ENCODE measurements around the gene PBX1.

The PBX1 gene

GRCh38 chr1:164577291-164577690, 18.3 kb downstream of the PBX1 start:
- Mint-ChIP-seq H3K36me3 (ENCODE audit: low read depth) (no peaks in the 10 kb centered on the region), H3K27ac (no peak overlapping the region), H3K4me3 (no peak overlapping the region), H3K4me1 (ENCODE audit: low read depth) (no peaks in the 10 kb centered on the region), H3K9me3 (no peaks in the 10 kb centered on the region), H3K27me3 (peaks cover 5% of the 10 kb centered on the region)

DNA sequence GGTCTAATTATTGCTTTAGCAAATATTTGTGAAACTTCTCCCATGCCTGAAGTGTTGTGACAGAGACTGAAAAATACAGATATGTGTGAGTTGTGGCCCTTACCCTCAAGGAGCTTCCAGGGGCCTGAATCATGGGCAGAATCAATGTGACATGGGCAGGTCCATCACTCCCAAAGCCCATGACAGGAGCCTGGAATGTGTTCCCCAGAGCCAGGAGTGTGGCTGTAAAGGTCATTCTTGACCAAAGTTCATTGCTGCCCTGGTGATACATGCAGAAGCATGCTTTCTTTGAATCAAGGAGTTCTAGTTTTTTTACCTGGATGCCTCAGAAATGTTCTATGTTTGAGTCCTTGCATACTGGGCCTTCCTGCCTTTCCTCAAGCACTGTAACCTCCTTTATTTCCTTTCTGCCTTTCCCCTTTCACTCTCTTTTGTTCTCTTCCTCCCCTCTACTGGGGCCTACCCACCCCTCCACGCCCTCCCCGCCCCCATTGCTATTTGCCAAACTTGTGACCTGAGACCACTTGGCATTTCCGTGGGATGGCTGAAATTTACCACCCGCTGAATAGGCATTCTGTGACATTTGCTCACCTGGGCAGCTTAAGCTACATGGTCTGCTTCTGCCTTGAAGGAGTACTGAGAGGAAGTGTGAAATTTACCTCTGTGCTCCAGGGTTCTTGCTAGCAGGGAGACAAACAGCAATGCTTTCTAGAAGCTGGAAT, 19.7 kb downstream of the PBX1 start:
- no peak overlapping the region for H3K4me3 Mint-ChIP-seq
- no peaks in the 10 kb centered on the region for H3K36me3 Mint-ChIP-seq (ENCODE audit: low read depth)
- H3K4me1 Mint-ChIP-seq (ENCODE audit: low read depth), result no peaks in the 10 kb centered on the region
- H3K27me3 Mint-ChIP-seq, result peaks cover 5% of the 10 kb centered on the region
- no peak overlapping the region for H3K27ac Mint-ChIP-seq
- H3K9me3 Mint-ChIP-seq, result no peaks in the 10 kb centered on the region

- no peak overlapping the region for H3K27ac Mint-ChIP-seq
- no peaks in the 10 kb centered on the region for H3K36me3 Mint-ChIP-seq (ENCODE audit: low read depth)
- H3K4me3 Mint-ChIP-seq, result no peak overlapping the region
- no peaks in the 10 kb centered on the region for H3K4me1 Mint-ChIP-seq (ENCODE audit: low read depth)
- H3K9me3 Mint-ChIP-seq, result no peaks in the 10 kb centered on the region
- H3K27me3 Mint-ChIP-seq, result no peaks in the 10 kb centered on the region
Measured at GRCh38 chr1:164579381-164579780, 20.4 kb downstream of the PBX1 start.

- Mint-ChIP-seq H3K4me1 (ENCODE audit: low read depth) (no peaks in the 10 kb centered on the region), H3K36me3 (ENCODE audit: low read depth) (no peaks in the 10 kb centered on the region), H3K27me3 (peaks cover 3% of the 10 kb centered on the region), H3K4me3 (no peak overlapping the region), H3K9me3 (no peaks in the 10 kb centered on the region), H3K27ac (no peak overlapping the region)
Measured at GRCh38 chr1:164581762-164582161, 22.8 kb downstream of the PBX1 start.

DNA sequence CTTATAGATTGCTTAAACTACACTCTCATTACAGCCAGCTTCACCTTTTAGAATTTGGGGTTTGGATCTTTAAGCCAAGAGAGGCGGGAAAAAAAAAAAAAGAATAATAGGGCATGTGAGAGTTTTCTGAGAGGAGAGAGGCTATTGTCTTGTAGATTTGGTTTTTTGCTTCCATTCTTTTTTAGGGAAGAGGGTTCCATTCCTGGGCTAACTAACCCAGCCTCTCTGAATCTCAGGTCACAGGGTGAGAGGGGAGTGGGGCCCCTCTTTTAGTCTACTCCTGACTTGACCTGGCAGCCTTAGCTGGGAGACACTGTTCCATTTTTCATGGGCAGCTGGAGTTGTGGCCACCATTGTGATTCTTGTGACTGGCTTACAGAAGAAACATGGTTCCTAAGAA, 24.2 kb downstream of the PBX1 start:
- peaks cover 10% of the 10 kb centered on the region for H3K27me3 Mint-ChIP-seq
- no peaks in the 10 kb centered on the region for H3K9me3 Mint-ChIP-seq
- H3K27ac Mint-ChIP-seq, result no peak overlapping the region
- no peaks in the 10 kb centered on the region for H3K36me3 Mint-ChIP-seq (ENCODE audit: low read depth)
- no peak overlapping the region for H3K4me3 Mint-ChIP-seq
- no peaks in the 10 kb centered on the region for H3K4me1 Mint-ChIP-seq (ENCODE audit: low read depth)

DNA sequence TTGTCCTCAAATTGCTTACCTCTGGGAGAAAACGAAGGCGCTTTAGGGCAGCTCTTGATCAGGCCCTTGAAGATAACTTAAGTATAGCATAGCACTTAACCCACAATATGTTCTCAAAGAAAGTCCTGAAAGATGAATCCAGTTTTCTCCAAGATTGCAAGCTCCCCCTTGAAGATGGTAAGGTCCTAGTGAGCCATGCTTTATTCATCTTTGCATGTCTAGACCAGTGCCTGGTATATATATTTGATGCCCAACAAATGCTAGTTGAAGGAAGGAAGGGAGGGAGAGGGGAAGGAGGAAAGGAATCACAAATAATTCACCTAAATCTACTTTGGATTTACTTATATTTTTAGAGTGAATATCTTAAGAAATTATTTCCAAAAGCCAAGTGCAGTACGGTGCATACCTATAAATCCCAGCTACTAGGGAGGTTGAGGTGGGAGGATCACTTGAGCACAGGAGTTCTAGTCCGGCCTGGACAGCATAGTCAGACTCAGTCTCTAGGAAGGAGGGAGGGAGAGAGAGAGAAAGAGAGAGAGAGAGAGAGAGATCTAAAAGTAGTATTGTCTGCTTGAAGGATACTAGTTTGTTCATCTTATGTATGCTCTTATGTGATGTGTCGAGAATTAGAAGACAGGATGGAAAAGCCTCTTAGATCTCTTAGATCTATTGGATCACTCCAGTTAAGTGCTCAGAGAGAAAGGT, 25.0 kb downstream of the PBX1 start:
- Mint-ChIP-seq H3K27me3 (peaks cover 11% of the 10 kb centered on the region), H3K27ac (no peak overlapping the region), H3K4me3 (no peak overlapping the region), H3K9me3 (no peaks in the 10 kb centered on the region), H3K4me1 (ENCODE audit: low read depth) (no peaks in the 10 kb centered on the region), H3K36me3 (ENCODE audit: low read depth) (no peaks in the 10 kb centered on the region)

- Mint-ChIP-seq H3K4me1 (ENCODE audit: low read depth) (no peaks in the 10 kb centered on the region), H3K36me3 (ENCODE audit: low read depth) (no peaks in the 10 kb centered on the region), H3K4me3 (no peak overlapping the region), H3K27ac (no peak overlapping the region), H3K27me3 (peaks cover 16% of the 10 kb centered on the region), H3K9me3 (no peaks in the 10 kb centered on the region)
Measured at GRCh38 chr1:164586591-164586990, 27.6 kb downstream of the PBX1 start.

GRCh38 chr1:164587617-164588501, 28.9 kb downstream of the PBX1 start:
- no peaks in the 10 kb centered on the region for H3K4me1 Mint-ChIP-seq (ENCODE audit: low read depth)
- H3K9me3 Mint-ChIP-seq, result no peaks in the 10 kb centered on the region
- no peaks in the 10 kb centered on the region for H3K36me3 Mint-ChIP-seq (ENCODE audit: low read depth)
- H3K27ac Mint-ChIP-seq, result no peak overlapping the region
- H3K4me3 Mint-ChIP-seq, result no peak overlapping the region
- peaks cover 16% of the 10 kb centered on the region for H3K27me3 Mint-ChIP-seq

- Mint-ChIP-seq H3K27me3 (peaks cover 16% of the 10 kb centered on the region), H3K4me1 (ENCODE audit: low read depth) (no peaks in the 10 kb centered on the region), H3K9me3 (no peaks in the 10 kb centered on the region), H3K36me3 (ENCODE audit: low read depth) (no peaks in the 10 kb centered on the region), H3K4me3 (no peak overlapping the region), H3K27ac (no peak overlapping the region)
Measured at GRCh38 chr1:164588516-164589341, 29.7 kb downstream of the PBX1 start.

DNA sequence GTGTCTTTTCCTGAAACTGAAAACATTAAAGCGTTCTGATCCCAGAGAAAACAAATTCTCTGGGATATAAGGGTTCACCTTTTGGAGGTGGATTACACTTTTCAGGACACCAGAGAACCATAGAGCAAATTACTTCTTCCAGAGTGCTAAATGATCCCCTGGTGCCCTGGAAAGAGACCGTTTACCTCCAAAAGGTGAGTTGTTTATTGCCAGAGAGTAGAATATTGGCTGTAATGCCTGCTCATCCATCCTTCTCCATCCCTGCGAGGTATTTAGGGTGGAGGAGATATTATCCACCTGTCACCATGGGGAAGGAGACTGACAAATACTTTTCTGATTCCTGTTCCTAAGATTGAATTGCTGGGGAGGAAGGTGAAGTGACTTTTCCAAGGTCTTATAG, 30.4 kb downstream of the PBX1 start:
- Mint-ChIP-seq H3K27ac (no peak overlapping the region), H3K9me3 (no peaks in the 10 kb centered on the region), H3K27me3 (peaks cover 16% of the 10 kb centered on the region), H3K36me3 (ENCODE audit: low read depth) (no peaks in the 10 kb centered on the region), H3K4me1 (ENCODE audit: low read depth) (no peaks in the 10 kb centered on the region), H3K4me3 (no peak overlapping the region)

DNA sequence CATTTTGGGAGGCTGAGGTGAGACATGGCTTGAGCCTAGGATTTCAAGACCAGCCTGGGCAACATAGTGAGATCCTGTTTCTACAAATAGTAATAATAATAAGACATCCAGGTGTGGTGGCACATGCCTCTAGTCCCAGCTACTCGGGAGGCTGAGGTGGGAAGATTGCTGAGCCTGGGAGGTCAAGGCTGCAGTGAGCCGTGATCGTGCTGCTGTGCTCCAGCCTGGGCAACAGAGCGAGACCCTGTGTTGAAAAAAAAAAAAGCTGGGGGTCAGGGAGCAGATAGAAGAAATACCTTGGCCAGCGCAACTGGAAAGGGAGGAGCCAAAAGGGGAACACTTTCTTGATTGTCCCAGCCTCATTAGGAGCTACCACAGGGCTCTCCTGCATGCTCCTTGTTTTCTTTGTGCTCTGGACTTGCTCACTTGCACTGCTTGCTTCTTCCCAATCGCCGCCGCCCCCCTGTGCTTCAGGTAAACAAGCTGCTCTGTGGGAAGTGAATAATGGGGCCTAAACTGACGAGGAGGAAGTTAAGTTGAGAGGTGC, 31.1 kb downstream of the PBX1 start:
- no peak overlapping the region for H3K27ac Mint-ChIP-seq
- H3K9me3 Mint-ChIP-seq, result no peaks in the 10 kb centered on the region
- H3K27me3 Mint-ChIP-seq, result peaks cover 16% of the 10 kb centered on the region
- no peak overlapping the region for H3K4me3 Mint-ChIP-seq
- no peaks in the 10 kb centered on the region for H3K4me1 Mint-ChIP-seq (ENCODE audit: low read depth)
- no peaks in the 10 kb centered on the region for H3K36me3 Mint-ChIP-seq (ENCODE audit: low read depth)

DNA sequence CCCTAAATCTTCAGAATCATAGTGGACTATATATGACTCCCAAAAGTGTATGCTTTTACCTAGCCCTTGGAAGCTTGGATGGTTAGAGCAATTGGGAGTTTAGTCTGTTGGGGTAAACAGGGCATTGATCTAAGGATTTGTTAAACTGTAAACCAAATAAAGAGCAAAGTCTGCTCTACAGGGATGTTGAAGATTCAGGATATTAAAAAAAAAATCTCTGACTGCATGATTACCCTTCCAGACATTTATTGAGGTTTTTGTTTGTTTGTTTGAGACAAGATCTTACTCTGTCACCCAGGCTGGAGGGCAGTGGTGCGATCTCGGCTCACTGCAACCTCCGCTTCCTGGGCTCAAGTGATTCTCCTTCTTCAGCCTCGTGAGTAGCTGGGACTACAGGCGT, 31.6 kb downstream of the PBX1 start:
- Mint-ChIP-seq H3K9me3 (no peaks in the 10 kb centered on the region), H3K4me3 (no peak overlapping the region), H3K4me1 (ENCODE audit: low read depth) (no peaks in the 10 kb centered on the region), H3K36me3 (ENCODE audit: low read depth) (no peaks in the 10 kb centered on the region), H3K27me3 (peaks cover 16% of the 10 kb centered on the region), H3K27ac (no peak overlapping the region)

DNA sequence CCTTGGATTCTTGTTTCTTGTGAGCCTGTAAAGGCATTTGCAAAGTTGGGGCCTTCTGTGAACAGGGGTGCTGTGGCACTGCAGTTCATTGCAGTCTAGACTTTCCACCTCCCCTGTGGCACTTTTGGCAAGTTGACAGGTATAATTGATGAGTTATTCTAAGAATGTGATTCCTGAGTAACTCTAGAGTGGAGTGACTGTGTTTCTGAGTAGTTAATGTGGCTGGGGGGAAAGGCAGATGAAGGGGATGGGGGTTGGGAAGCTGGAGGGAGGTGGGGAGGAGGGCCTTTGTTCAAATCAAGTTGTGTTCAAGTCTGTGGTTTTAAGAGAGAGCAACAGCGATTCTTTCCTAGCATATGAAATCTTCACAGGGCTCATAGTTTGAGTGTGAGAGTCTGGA, 32.9 kb downstream of the PBX1 start:
- no peaks in the 10 kb centered on the region for H3K36me3 Mint-ChIP-seq (ENCODE audit: low read depth)
- H3K9me3 Mint-ChIP-seq, result no peaks in the 10 kb centered on the region
- no peaks in the 10 kb centered on the region for H3K4me1 Mint-ChIP-seq (ENCODE audit: low read depth)
- no peak overlapping the region for H3K27ac Mint-ChIP-seq
- no peak overlapping the region for H3K4me3 Mint-ChIP-seq
- H3K27me3 Mint-ChIP-seq, result peaks cover 12% of the 10 kb centered on the region

DNA sequence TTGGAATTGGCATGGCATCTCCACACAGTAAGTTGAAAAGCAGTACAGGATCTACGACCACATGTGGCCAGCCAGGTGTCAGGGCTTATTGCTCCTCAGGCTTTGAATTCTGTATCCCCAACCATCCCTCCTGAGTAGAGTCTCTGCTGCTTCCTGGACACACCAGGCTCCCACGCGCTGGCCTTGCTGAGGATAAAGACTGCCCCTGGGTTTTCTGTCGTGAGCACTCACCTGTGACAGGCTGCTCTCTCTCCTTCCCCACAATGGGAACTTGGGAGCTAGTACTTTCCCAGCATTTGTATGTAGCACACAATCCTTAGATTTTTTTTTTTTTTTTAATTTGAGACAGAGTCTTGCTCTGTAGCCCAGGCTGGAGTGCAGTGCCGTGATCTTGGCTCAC, 33.6 kb downstream of the PBX1 start:
- H3K9me3 Mint-ChIP-seq, result no peaks in the 10 kb centered on the region

More for the DNA sequence above, 33.6 kb downstream of the PBX1 start:
- H3K4me1 Mint-ChIP-seq (ENCODE audit: low read depth), result no peaks in the 10 kb centered on the region
- no peaks in the 10 kb centered on the region for H3K36me3 Mint-ChIP-seq (ENCODE audit: low read depth)
- H3K4me3 Mint-ChIP-seq, result no peak overlapping the region
- H3K27me3 Mint-ChIP-seq, result peaks cover 11% of the 10 kb centered on the region
- H3K27ac Mint-ChIP-seq, result no peak overlapping the region
